SJSA1 (cell line): ENCODE measurements around the gene SKI. TPM values are rescaled to one million over a fixed set of nuclear protein-coding genes. Genes with fewer than 3 reads are reported as not detected.

ENCODE experiments used
- DNase-seq, 2 experiments: peaks; one replicate each; pipeline ENCODE4 v3.0.0-alpha.2; 2015 to 2020; ENCODE audit warnings: low spot score in 2 of 2, low read depth in 1 of 2
- H3K27ac ChIP-seq: fragments of 250-450 bp; sonication (Bioruptor Pico); 2 replicates; pipeline ENCODE4 v1.5.1; 2020; ENCODE audit warnings: mild to moderate bottlenecking, moderate library complexity
- H3K27me3 ChIP-seq: fragments of 250-450 bp; sonication (Bioruptor Pico); replicated peaks from 2 replicates; pipeline ENCODE4 v1.5.1; 2020; ENCODE audit warnings: mild to moderate bottlenecking, moderate library complexity
- H3K36me3 ChIP-seq: fragments of 250-450 bp; sonication (Bioruptor Pico); 2 replicates; pipeline ENCODE4 v1.5.1; 2020; ENCODE audit warnings: mild to moderate bottlenecking
- H3K4me1 ChIP-seq: fragments of 250-450 bp; sonication (Bioruptor Pico); replicated peaks from 2 replicates; pipeline ENCODE4 v1.6.1; 2021; ENCODE audit warnings: mild to moderate bottlenecking
- H3K4me3 ChIP-seq: fragments of 250-450 bp; sonication (Bioruptor Pico); 2 replicates; pipeline ENCODE4 v1.5.1; 2020; ENCODE audit warnings: mild to moderate bottlenecking
- H3K9me3 ChIP-seq: fragments of 250-450 bp; sonication (Bioruptor Pico); replicated peaks from 2 replicates; pipeline ENCODE4 v1.5.1; 2020; ENCODE audit warnings: mild to moderate bottlenecking
- total RNA-seq: library from RNA; depleted of rRNA; stranded (reverse); fragments of >200 nt; shearing (Covaris generic); gene quantifications from 2 replicates; pipeline ENCODE4 v1.2.3, GENCODE V29; 2014

The SKI gene
- total RNA-seq, 1 experiment from 2014 or later = 9.6 TPM

GRCh38 chr1:2267862-2268261, 39.7 kb downstream of the SKI start:
- no peak for DNase-seq
- Histone ChIP-seq H3K36me3 (no peaks in the 10 kb centered on the region; the same call in 1 of the 2 replicates), H3K9me3 (no peaks in the 10 kb centered on the region), H3K4me1 (0 out of 2 replicates have a peak, but pooled peaks cover 5% of the 10 kb centered on the region), H3K4me3 (no peak overlapping the region), H3K27ac (no peak overlapping the region), H3K27me3 (no peaks in the 10 kb centered on the region)

DNA sequence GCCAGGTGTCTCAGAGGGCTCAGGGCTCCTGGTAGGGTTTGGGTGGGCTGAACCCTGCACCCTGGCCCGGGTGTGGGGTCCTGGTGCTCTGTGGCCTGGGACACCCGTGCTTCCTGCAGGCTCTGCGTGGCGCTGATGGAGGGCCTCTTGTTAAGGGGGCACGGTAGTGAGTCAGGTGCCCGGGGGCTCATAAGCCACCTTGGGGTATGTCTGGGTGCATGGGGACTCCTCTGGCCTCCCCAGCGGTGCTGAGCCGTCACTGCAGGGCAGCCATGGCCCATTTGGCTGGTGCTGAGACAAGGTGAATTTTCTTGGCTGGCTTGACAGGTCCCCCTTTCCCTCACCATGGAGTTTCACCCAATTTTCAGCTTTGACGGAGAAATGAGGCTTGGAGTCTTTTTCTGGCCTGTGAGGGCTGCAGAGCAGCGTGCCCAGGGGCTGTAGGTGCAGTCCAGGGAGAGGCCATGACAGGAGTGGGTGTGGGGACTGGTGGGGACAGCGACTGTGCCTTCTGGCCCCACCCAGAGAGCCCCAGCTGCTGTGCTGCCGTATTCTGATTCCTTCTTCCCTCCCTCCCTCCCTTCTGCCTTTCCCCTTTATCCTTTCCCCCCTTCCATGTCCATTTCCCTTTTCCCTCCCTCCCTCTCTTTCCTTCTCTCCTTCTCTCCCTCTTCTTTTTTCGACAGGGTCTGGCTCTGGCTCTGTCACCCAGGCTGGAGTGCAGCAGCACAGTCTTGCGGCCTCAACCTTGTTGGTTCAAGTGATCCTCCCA, 40.4 kb downstream of the SKI start:
- H3K4me1 ChIP-seq = 0 out of 2 replicates have a peak, but pooled peaks cover 5% of the 10 kb centered on the region
- H3K4me3 ChIP-seq = no peak overlapping the region
- no peak for DNase-seq
- H3K27me3 ChIP-seq = no peaks in the 10 kb centered on the region
- no peak overlapping the region for H3K27ac ChIP-seq
- no peaks in the 10 kb centered on the region; the same call in 1 of the 2 replicates for H3K36me3 ChIP-seq
- H3K9me3 ChIP-seq = no peaks in the 10 kb centered on the region

DNA sequence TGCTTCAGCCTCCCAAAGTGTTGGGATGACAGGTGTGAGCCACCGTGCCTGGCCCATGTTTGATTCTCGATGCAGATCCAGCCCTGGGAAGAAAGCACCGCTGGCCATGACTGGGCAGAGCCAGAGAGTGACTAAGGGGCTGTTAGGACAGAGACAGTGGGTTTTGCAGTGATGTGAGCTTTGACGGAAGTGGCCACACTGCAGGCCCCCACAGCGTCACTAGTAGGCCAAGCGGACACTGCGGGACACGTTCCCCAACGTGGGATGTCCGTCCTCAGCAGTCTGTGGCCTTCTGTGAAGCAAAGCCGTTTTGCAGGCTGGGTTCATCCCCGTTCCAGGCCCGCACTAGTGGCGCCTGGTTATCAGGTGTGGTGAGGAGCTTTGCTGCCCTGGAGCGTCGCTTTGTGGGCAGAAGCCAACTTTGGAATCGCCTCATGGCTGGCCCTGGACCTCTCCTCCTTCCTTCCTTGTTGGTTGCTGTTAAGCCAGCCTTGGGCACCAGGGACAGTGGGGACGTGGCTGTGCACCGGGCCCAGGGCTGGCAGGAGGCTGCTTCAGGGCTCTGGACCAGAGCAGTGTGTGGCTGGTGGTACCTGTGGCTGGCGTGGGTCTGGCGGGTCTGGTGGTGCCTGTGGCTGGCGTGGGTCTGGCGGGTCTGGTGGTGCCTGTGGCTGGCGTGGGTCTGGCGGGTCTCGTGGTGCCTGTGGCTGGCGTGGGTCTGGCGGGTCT, 41.2 kb downstream of the SKI start:
- H3K27ac ChIP-seq = no peak overlapping the region

DNA sequence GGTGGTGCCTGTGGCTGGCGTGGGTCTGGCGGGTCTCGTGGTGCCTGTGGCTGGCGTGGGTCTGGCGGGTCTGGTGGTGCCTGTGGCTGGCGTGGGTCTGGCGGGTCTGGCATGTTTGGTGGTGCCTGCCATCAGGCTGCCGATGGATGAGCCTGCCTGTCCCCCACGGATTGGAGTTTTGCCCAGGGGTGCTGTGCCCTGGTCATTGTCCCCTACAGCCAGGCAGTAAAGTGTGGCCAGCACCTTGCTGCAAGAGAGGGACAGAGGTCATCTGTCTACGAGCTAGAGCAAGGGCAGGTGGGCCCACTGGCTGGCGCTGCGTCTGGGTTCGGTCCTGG, 41.8 kb downstream of the SKI start:
- Histone ChIP-seq H3K4me1 (0 out of 2 replicates have a peak, but pooled peaks cover 5% of the 10 kb centered on the region), H3K9me3 (no peaks in the 10 kb centered on the region)

More for the DNA sequence above, 41.2 kb downstream of the SKI start:
- no peaks in the 10 kb centered on the region for H3K9me3 ChIP-seq
- H3K4me3 ChIP-seq = no peak overlapping the region
- H3K27me3 ChIP-seq = no peaks in the 10 kb centered on the region
- no peaks in the 10 kb centered on the region; the same call in 1 of the 2 replicates for H3K36me3 ChIP-seq
- H3K4me1 ChIP-seq = 0 out of 2 replicates have a peak, but pooled peaks cover 5% of the 10 kb centered on the region
- no peak for DNase-seq

DNA sequence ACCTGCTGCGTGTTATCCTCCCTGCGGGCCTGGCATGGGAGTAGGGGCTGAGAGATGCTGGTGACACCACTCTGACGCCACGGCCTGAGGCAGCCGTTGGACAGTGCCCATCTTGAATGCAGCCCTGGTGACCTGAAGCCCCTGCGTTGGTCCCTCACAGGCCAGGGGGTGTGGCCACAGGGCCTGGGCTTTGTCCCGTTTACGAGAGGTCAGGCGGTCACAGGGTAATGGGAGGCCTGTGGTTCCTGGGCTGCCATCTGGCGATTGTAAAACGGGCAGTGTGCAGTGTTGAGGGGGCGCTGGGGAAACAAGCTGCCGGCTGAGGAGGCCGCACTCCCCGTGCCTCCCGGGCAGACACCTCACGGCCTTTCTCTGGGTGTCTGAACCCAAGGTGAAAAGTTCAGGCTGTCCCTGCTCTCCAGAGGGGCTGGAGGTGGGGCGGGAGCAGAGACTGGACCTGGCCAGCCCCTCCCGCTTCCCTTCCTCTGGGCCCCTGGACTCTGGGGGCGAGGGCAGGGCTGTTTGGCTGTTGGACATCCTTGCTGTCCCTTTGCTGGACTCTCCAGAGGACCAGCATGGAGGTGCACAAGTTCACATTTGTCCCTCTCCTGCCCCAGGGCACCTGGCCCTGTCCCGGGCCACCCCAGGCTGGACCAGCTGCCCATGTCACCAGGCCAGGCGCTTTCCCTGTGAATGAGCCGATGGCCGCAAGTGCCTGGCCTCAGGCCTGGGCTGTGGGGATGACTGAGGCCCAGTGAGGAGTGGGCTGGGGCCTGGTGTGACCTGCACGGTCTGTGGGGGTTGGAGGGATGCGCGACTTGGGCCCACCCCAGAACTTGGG, 42.4 kb downstream of the SKI start:
- H3K4me1 ChIP-seq = 0 out of 2 replicates have a peak, but pooled peaks cover 5% of the 10 kb centered on the region
- no peak overlapping the region for H3K27ac ChIP-seq
- no peaks in the 10 kb centered on the region; the same call in 1 of the 2 replicates for H3K36me3 ChIP-seq
- no peaks in the 10 kb centered on the region for H3K27me3 ChIP-seq
- DNase-seq = no peak
- H3K9me3 ChIP-seq = no peaks in the 10 kb centered on the region
- no peak overlapping the region for H3K4me3 ChIP-seq

More for the DNA sequence above, 41.8 kb downstream of the SKI start:
- Histone ChIP-seq H3K36me3 (no peaks in the 10 kb centered on the region; the same call in 1 of the 2 replicates), H3K27me3 (no peaks in the 10 kb centered on the region), H3K27ac (no peak overlapping the region), H3K4me3 (no peak overlapping the region)
- no peak for DNase-seq

DNA sequence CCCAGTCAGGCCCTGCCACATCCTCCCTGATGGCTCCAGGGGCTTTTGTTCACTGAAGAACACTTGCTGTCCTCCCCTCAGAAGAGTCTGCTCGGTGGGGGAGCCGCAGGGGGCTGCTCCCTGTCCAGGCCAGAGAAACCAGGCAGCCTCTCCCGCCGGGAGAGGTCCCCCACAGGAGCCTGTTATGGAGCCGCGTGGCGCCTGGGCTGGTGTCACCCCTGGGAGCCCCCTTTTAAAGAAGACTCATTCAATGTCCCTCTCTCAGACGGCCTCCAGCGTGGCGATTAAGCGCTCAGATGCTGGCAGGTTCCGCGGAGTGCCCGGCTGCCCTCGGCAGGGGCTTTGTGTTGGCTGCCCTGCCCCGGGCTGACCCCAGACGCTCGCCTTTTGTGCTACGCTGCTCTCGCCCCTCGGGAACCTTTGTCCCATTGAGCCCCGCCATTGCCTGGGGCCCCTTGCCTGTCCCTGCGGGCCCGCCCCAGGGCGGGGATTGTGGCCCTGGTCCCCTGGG, 43.1 kb downstream of the SKI start:
- Histone ChIP-seq H3K36me3 (no peaks in the 10 kb centered on the region; the same call in 1 of the 2 replicates), H3K9me3 (no peaks in the 10 kb centered on the region), H3K4me1 (peaks cover 5% of the 10 kb centered on the region; the same call in 1 of the 2 replicates), H3K27ac (no peak overlapping the region), H3K27me3 (no peaks in the 10 kb centered on the region), H3K4me3 (no peak overlapping the region)
- DNase-seq = no peak

GRCh38 chr1:2271841-2272655, 43.9 kb downstream of the SKI start:
- no peak for DNase-seq
- H3K4me3 ChIP-seq = no peak overlapping the region
- H3K36me3 ChIP-seq = no peaks in the 10 kb centered on the region; the same call in none of the 2 replicates
- H3K4me1 ChIP-seq = peaks cover 13% of the 10 kb centered on the region
- H3K27ac ChIP-seq = no peak overlapping the region
- no peaks in the 10 kb centered on the region for H3K27me3 ChIP-seq
- H3K9me3 ChIP-seq = no peaks in the 10 kb centered on the region

- Histone ChIP-seq H3K27me3 (no peaks in the 10 kb centered on the region), H3K27ac (no peak overlapping the region), H3K4me1 (peaks cover 21% of the 10 kb centered on the region), H3K4me3 (no peak overlapping the region), H3K36me3 (peaks cover 6% of the 10 kb centered on the region), H3K9me3 (no peaks in the 10 kb centered on the region)
- no peak for DNase-seq
Observed at GRCh38 chr1:2272686-2273400, 44.7 kb downstream of the SKI start.

- peaks cover 28% of the 10 kb centered on the region for H3K4me1 ChIP-seq
- DNase-seq = no peak
- H3K27me3 ChIP-seq = no peaks in the 10 kb centered on the region
- peaks cover 8% of the 10 kb centered on the region for H3K36me3 ChIP-seq
- no peaks in the 10 kb centered on the region for H3K9me3 ChIP-seq
- H3K27ac ChIP-seq = no peak overlapping the region
- H3K4me3 ChIP-seq = no peak overlapping the region
Observed at GRCh38 chr1:2273401-2274090, 45.4 kb downstream of the SKI start.

DNA sequence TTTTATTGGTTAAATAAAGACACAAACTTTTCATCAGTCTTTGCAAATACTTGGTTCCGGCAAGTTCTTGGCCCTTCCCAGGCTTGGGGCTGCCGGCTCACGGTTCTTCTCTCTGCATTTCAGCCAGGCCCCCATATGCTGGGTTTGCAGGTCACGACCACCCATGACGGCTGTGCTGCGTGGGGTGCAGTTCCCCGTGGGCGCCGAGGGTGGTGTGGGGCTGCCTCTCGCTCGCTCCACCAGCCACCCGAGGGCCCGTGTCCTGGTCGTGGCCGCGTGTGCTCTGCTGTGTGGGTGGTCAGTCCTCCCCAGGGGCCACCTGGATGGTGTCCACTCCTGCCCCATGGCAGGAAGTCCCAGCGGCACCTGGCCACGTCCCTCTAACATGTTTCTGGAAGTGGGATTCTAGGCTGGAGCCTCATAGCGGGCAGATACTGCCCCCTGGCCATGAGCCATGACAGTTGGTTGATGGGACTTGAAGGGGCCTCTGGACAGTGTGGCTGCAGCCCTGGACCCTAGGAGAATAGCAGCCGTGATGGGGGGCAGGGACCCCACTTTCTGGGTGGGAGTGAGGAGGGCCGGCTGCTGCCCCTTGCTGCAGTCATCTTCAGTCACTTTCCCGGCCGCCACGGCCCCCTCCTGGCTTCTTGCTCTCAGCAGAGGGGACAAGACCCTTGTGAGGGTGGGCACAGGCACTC, 46.3 kb downstream of the SKI start:
- no peak for DNase-seq
- Histone ChIP-seq H3K4me1 (peaks cover 36% of the 10 kb centered on the region), H3K27ac (no peak overlapping the region), H3K27me3 (no peaks in the 10 kb centered on the region), H3K36me3 (peaks cover 8% of the 10 kb centered on the region), H3K9me3 (no peaks in the 10 kb centered on the region), H3K4me3 (no peak overlapping the region)

GRCh38 chr1:2274929-2275475, 46.9 kb downstream of the SKI start:
- Histone ChIP-seq H3K27me3 (no peaks in the 10 kb centered on the region), H3K27ac (no peak overlapping the region), H3K4me3 (no peak overlapping the region), H3K9me3 (no peaks in the 10 kb centered on the region), H3K4me1 (peaks cover 42% of the 10 kb centered on the region), H3K36me3 (peaks cover 8% of the 10 kb centered on the region)
- no peak for DNase-seq
